Liver (tissue), 9 donors: ENCODE measurements around the gene DLGAP4. TPM values are rescaled to one million over a fixed set of nuclear protein-coding genes. Genes with fewer than 3 reads are reported as not detected.

Experiments
- DNase-seq: peaks from one replicate; pipeline ENCODE4 v3.0.0-alpha.2; 2017; ENCODE audit warnings: low spot score
- H3K27ac ChIP-seq, 2 donors: one replicate each; pipeline ENCODE4 v1.7.0; 2013; ENCODE audit warnings: inconsistent platforms in 2 of 2, low read length in 2 of 2, control low read depth in 1 of 2, low read depth in 1 of 2, mild to moderate bottlenecking in 1 of 2
- H3K27me3 ChIP-seq, 4 donors: one replicate each; pipeline versions ENCODE4 v1.6.1 to v1.7.0; 2013; ENCODE audit warnings: low read length in 3 of 4, inconsistent platforms in 1 of 4, mild to moderate bottlenecking in 1 of 4, moderate library complexity in 1 of 4; ENCODE audit not compliant: control insufficient read depth in 4 of 4, insufficient read depth in 4 of 4
- H3K36me3 ChIP-seq, 4 donors: one replicate each; pipeline versions ENCODE4 v1.6.1 to v1.7.0; 2013; ENCODE audit warnings: low read length in 3 of 4, mild to moderate bottlenecking in 3 of 4, low read depth in 1 of 4, moderate library complexity in 1 of 4; ENCODE audit not compliant: control insufficient read depth in 4 of 4, insufficient read depth in 3 of 4
- H3K4me1 ChIP-seq, 4 donors: one replicate each; pipeline versions ENCODE4 v1.6.1 to v1.7.0; 2013; ENCODE audit warnings: low read length in 3 of 4, mild to moderate bottlenecking in 3 of 4, moderate library complexity in 1 of 4; ENCODE audit not compliant: control insufficient read depth in 4 of 4, insufficient read depth in 4 of 4
- H3K4me3 ChIP-seq, 3 donors: one replicate each; pipeline versions ENCODE4 v1.6.1 to v1.7.0; 2013; ENCODE audit warnings: low read length in 3 of 3, control low read depth in 1 of 3, low read depth in 1 of 3, mild to moderate bottlenecking in 1 of 3
- H3K9ac ChIP-seq, 2 donors: one replicate each; pipeline ENCODE4 v1.7.0; 2013; ENCODE audit warnings: low read length in 2 of 2, mild to moderate bottlenecking in 2 of 2, moderate library complexity in 2 of 2, control low read depth in 1 of 2, low read depth in 1 of 2
- H3K9me3 ChIP-seq, 4 donors: one replicate each; pipeline versions ENCODE4 v1.6.1 to v1.7.0; 2013; ENCODE audit warnings: low read length in 3 of 4; ENCODE audit not compliant: control insufficient read depth in 4 of 4
- ATF3 ChIP-seq: IDR thresholded peaks from 2 replicates; pipeline ENCODE4 v1.6.1; 2016; ENCODE audit warnings: antibody characterized with exemption
- CTCF ChIP-seq: fragments of 150-350 bp; IDR thresholded peaks from 2 replicates; pipeline ENCODE4 v1.5.1; 2017; ENCODE audit warnings: improper control_type of control experiment, low read depth, low read length; ENCODE audit not compliant: missing input control
- EGR1 ChIP-seq, 2 donors: IDR thresholded peaks; 2 replicates each; pipeline ENCODE4 v1.6.1; 2016 to 2018; ENCODE audit warnings: antibody characterized with exemption in 2 of 2, low read depth in 2 of 2
- FOXA1 ChIP-seq: IDR thresholded peaks from 2 replicates; pipeline ENCODE4 v1.6.1; 2016; ENCODE audit warnings: antibody characterized with exemption
- FOXA2 ChIP-seq: IDR thresholded peaks from 2 replicates; pipeline ENCODE4 v1.6.1; 2016; ENCODE audit warnings: antibody characterized with exemption
- GABPA ChIP-seq, 2 donors: IDR thresholded peaks in 1 of 2; conservative IDR thresholded peaks in 1 of 2; 2 replicates each; pipeline ENCODE4 v1.6.1; 2016; ENCODE audit warnings: antibody characterized with exemption in 2 of 2, mild to moderate bottlenecking in 1 of 2, moderate library complexity in 1 of 2
- HNF4A ChIP-seq, 2 donors: conservative IDR thresholded peaks; 2 replicates each; pipeline ENCODE4 v1.6.1; 2016; ENCODE audit warnings: antibody characterized with exemption in 2 of 2, mild to moderate bottlenecking in 2 of 2
- HNF4G ChIP-seq: IDR thresholded peaks from 2 replicates; pipeline ENCODE4 v1.6.1; 2016; ENCODE audit warnings: antibody characterized with exemption
- JUND ChIP-seq, 2 donors: IDR thresholded peaks; 2 replicates each; pipeline ENCODE4 v1.6.1; 2016; ENCODE audit warnings: antibody characterized with exemption in 2 of 2
- MAX ChIP-seq: IDR thresholded peaks from 2 replicates; pipeline ENCODE4 v1.6.1; 2016; ENCODE audit warnings: antibody characterized with exemption
- NR2F2 ChIP-seq: IDR thresholded peaks from 2 replicates; pipeline ENCODE4 v1.6.1; 2016; ENCODE audit warnings: antibody characterized with exemption
- RAD21 ChIP-seq, 2 donors: IDR thresholded peaks; 2 replicates each; pipeline ENCODE4 v1.6.1; 2016; ENCODE audit warnings: antibody characterized with exemption in 2 of 2, mild to moderate bottlenecking in 2 of 2
- REST ChIP-seq: IDR thresholded peaks from 2 replicates; pipeline ENCODE4 v1.6.1; 2016; ENCODE audit warnings: antibody characterized with exemption, mild to moderate bottlenecking
- RXRA ChIP-seq, 2 donors: IDR thresholded peaks; 2 replicates each; pipeline ENCODE4 v1.6.1; 2017 to 2018; ENCODE audit warnings: antibody characterized with exemption in 2 of 2, mild to moderate bottlenecking in 1 of 2
- SP1 ChIP-seq: IDR thresholded peaks from 2 replicates; pipeline ENCODE4 v1.6.1; 2018; ENCODE audit warnings: antibody characterized with exemption, mild to moderate bottlenecking
- TAF1 ChIP-seq: conservative IDR thresholded peaks from 2 replicates; pipeline ENCODE4 v1.6.1; 2016; ENCODE audit warnings: antibody characterized with exemption, mild to moderate bottlenecking
- YY1 ChIP-seq: IDR thresholded peaks from 2 replicates; pipeline ENCODE4 v1.6.1; 2016; ENCODE audit warnings: antibody characterized with exemption, mild to moderate bottlenecking
- WGBS: extraction: QIAGEN DNeasy Blood & Tissue Kit; methylation state at CpG from one replicate; pipeline ENCODE4 v1.1.7; 2013; 5-methylcytosine and 5-hydroxymethylcytosine counted together
- polyA plus RNA-seq, 2 donors: library from polyadenylated mRNA; stranded (reverse) in 1 of 2; unstranded in 1 of 2; fragments of 200-250 nt in 1 of 2; fragments of >200 nt in 1 of 2; fragmentation: Nextera tagmentation in 1 of 2; extraction: Ambion mirVana in 1 of 2; gene quantifications; one replicate each; pipeline versions ENCODE4 v1.2.1 to v1.2.3, GENCODE V29; 2013 to 2015
- total RNA-seq, 2 donors: library from RNA; depleted of rRNA; stranded (reverse); fragments of >200 nt; gene quantifications; one replicate each; pipeline ENCODE4 v1.2.3, GENCODE V29; 2014
- TF ChIP-seq, protein P1 (sequence below): IDR thresholded peaks from 2 replicates; pipeline ENCODE4 v1.6.1; 2016; ENCODE audit warnings: antibody characterized with exemption
- donor health status: healthy.
- donor health status: healthy.
- donor health status: healthy.
- donor health status: healthy.
- donor health status: healthy.

DLGAP4 gene
- total and polyA plus RNA-seq, 4 donors = 2.9 to 18.7 (median 11.2) TPM

DNA sequence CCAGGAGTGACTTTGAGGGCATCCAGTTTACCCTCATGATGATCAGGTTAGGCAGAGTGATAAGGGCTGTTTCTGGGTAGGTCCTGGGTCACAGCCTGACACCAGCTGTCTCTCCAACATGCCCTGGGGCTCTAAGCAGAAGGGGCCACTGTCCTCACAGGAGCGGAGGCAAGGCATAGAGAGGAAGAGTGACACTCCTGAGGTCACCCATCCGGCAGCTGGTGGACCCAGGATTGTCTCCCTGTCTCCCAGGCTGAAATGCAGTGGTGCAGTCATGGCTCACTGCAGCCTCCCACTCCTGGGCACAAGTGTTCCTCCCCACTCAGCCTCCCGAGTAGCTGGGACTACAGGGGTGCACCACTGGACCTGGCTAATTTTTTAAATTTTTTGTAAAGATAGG is 12.0 kb downstream of the DLGAP4 start:
- Histone ChIP-seq H3K27ac (no peak overlapping the region), H3K4me3 (no peak overlapping the region), H3K27me3 (peaks cover 0 to 5% (median 0%) of the 10 kb centered on the region in 4 donors), H3K36me3 (no peaks in the 10 kb centered on the region), H3K4me1 (no peaks in the 10 kb centered on the region), H3K9ac (no peak overlapping the region), H3K9me3 (no peaks in the 10 kb centered on the region)
- 72% methylated on average over 3 of the region's 3 CpGs for WGBS
- DNase-seq = no peak
- no peak for TF ChIP-seq HNF4A (conservative IDR thresholded peaks at IDR 0.05)
- TF ChIP-seq CTCF = no peak
- no peak for TF ChIP-seq GABPA (IDR thresholded peaks at IDR 0.05 in 1 of 2, conservative IDR thresholded peaks at IDR 0.05 in 1 of 2)
- TF ChIP-seq FOXA2 = no peak
- no peak for TF ChIP-seq NR2F2
- no peak for TF ChIP-seq JUND (IDR thresholded peaks at IDR 0.05)
- TF ChIP-seq YY1 = no peak
- no peak for TF ChIP-seq EGR1 (IDR thresholded peaks at IDR 0.05; ENCODE audit: low read depth in 2 of 2)
- no peak for TF ChIP-seq REST
- TF ChIP-seq, protein P1, sequence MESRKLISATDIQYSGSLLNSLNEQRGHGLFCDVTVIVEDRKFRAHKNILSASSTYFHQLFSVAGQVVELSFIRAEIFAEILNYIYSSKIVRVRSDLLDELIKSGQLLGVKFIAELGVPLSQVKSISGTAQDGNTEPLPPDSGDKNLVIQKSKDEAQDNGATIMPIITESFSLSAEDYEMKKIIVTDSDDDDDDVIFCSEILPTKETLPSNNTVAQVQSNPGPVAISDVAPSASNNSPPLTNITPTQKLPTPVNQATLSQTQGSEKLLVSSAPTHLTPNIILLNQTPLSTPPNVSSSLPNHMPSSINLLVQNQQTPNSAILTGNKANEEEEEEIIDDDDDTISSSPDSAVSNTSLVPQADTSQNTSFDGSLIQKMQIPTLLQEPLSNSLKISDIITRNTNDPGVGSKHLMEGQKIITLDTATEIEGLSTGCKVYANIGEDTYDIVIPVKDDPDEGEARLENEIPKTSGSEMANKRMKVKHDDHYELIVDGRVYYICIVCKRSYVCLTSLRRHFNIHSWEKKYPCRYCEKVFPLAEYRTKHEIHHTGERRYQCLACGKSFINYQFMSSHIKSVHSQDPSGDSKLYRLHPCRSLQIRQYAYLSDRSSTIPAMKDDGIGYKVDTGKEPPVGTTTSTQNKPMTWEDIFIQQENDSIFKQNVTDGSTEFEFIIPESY = no peak
- no peak for TF ChIP-seq SP1
- no peak for TF ChIP-seq MAX
- no peak for TF ChIP-seq TAF1
- no peak for TF ChIP-seq RXRA (IDR thresholded peaks at IDR 0.05)
- no peak for TF ChIP-seq HNF4G
- no peak for TF ChIP-seq RAD21 (IDR thresholded peaks at IDR 0.05)
- no peak for TF ChIP-seq FOXA1
- TF ChIP-seq ATF3 = no peak
